Measurements from ENCODE around the gene NHS. TPM values are rescaled to one million over a fixed set of nuclear protein-coding genes. Genes with fewer than 3 reads are reported as not detected.

NHS gene
- total RNA-seq, 1 experiment from 2014 or later = 2.4 TPM

GRCh38 chrX:17707731-17708130 is 332.7 kb downstream of the NHS start:
- in situ Hi-C loops (cut with HindIII; ENCODE audit: low pct_unique_long_range_greater_than_20kb, low sequenced_read_pairs) = no loop called here
- no peak for DNase-seq (ENCODE audit: low read depth)

DNA sequence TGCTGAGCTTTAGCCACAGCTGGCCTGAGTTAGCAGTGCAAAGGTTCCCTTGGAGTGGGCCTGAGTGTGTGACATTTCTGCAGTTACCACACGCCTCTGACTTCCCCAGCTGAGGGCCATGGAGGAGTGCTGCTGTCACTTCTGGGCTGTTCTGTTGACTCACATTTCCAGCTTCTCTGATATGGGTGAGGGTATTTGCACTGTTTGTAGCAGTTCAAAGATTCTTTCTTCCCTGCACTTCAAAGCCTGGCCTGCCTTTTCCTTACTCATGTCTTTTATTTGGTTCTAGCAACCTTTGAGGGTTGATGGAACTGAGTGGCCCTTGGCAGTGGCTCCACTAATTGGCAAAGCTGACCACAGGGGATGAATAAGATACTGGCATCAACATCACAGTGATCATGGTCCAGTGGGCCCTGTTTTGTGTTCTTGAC is 335.9 kb downstream of the NHS start:
- DNase-seq (ENCODE audit: low read depth) = no peak
- in situ Hi-C loops (cut with HindIII; ENCODE audit: low pct_unique_long_range_greater_than_20kb, low sequenced_read_pairs) = no loop called here

- in situ Hi-C loops (cut with HindIII; ENCODE audit: low pct_unique_long_range_greater_than_20kb, low sequenced_read_pairs) = no loop called here
- no peak for DNase-seq (ENCODE audit: low read depth)
Measured at GRCh38 chrX:17713288-17713687, 338.3 kb downstream of the NHS start.

DNA sequence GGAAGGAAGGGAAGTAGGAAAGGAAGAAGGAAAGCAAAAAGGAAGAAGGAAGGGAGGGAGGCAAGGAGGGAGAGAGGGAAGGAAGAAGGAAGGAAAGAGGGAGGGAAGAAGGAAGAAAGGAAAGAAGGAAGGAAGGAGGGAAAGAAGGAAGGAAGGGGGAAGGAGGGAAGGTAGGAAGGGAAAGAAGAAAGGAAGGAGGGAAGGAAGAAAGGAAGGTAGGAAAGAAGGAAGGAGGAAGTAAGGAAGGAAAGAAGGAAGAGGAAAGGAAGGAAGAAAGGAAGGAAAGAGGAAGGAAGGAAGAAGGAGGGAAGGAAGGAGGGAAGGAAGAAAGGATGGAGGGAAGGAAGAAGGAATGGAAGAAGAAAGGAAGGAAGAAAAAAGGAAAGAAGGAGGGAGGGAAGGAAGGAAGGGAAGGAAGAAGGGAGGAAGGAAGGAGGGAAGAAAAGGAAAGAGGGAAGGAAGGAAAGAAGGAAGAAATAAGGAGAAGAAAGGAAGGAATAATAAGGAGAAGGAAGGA is 343.7 kb downstream of the NHS start:
- DNase-seq (ENCODE audit: low read depth) = no peak

DNA sequence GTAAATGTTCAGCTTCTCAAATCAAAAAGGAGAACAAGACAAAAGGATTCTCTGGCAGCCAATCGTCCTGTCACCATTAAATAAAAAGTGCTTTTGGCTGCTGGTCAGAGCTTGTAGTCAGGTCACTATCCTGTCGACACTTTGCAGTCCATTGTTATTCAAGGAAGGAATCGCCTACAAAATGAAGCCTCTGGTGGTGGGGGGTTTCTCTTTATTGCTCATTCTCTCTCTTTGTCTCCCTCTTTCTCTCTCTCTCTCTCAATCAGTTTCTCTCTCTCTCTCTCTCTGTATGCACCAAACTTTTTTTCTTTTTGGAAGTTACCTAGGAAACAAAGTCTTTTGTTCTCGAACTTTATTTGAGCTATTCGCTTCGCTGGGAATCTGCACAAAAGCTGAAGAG is 344.7 kb downstream of the NHS start:
- in situ Hi-C loops (cut with HindIII; ENCODE audit: low pct_unique_long_range_greater_than_20kb, low sequenced_read_pairs) = no loop called here
- DNase-seq (ENCODE audit: low read depth) = no peak

More for the DNA sequence above, 343.7 kb downstream of the NHS start:
- in situ Hi-C loops (cut with HindIII; ENCODE audit: low pct_unique_long_range_greater_than_20kb, low sequenced_read_pairs) = no loop called here

DNA sequence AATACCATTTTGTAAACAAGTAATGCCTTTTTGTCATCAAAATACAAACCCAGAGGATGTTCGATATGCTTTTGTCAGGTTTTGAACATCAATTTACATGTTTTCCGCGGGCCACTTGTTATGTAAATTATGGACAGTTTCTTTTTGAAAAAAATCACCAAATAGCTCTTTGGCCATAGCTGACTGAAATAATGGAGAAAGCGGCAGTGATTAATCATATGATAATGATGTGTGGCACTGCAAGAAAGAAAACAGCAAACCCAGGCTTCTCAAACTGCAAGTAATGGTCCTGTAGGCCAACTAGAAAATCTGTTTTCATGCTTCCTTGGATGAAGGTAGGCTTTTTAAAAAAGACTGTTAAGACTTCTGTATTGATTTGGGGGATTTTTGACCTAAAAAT is 346.7 kb downstream of the NHS start:
- DNase-seq (ENCODE audit: low read depth) = no peak
- in situ Hi-C loops (cut with HindIII; ENCODE audit: low pct_unique_long_range_greater_than_20kb, low sequenced_read_pairs) = no loop called here

DNA sequence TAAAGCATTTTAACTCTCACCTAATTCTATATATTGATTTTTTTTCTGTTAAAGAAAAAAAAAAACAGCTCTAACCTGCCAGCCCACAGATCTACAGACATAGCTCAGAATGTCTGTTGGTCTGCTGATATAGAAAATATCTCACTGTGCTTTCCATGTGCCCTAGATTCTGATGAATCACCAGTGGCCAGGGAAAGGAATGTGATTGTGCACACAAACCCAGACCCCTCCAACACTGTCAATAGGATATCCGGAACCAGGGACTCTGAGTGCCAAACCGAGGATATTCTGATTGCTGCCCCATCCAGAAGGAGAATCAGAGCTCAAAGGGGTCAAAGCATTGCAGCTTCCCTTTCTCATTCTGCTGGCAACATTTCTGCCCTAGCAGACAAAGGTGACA is 350.2 kb downstream of the NHS start:
- DNase-seq (ENCODE audit: low read depth) = no peak
- in situ Hi-C loops (cut with HindIII; ENCODE audit: low pct_unique_long_range_greater_than_20kb, low sequenced_read_pairs) = no loop called here

- in situ Hi-C loops (cut with HindIII; ENCODE audit: low pct_unique_long_range_greater_than_20kb, low sequenced_read_pairs) = no loop called here
- no peak for DNase-seq (ENCODE audit: low read depth)
Measured at GRCh38 chrX:17732138-17732783, 357.3 kb downstream of the NHS start.

DNA sequence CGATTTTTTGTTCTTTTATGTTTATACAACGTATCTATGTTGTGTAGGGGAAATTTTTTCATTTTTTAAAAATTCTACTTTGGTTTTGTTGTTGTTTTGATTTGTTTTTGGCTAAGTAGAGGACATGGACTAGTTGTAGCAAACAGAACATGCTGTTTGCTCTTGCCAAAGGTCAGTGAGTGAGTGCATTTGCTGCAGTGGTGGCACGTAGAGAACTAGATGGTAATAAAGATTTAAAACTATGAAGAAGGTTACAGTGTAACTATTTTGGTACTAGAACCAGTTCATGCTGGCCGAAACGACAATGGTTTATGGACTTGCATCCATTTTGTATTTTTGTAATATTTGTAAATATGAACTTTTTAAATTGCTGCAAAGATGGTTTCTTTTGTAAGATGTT is 360.4 kb downstream of the NHS start:
- DNase-seq (ENCODE audit: low read depth) = no peak
- in situ Hi-C loops (cut with HindIII; ENCODE audit: low pct_unique_long_range_greater_than_20kb, low sequenced_read_pairs) = no loop called here

DNA sequence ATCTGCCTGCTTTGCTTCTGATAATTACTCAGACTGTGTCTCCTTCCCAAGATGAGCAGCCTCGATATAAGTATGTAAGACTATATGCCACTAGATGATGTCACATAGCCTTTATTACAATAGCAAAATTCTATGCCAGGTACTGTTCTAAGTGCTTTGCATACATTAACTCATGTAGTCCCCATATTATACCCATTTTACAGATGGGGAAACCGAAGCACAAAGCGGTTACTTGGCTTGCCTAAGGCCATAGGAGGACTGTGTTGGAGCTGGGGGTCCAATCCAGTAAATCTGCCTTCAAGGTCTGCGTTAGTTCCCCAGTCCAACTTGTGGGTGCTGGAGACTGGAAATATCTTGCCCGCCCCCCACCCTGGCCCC is 361.5 kb downstream of the NHS start:
- in situ Hi-C loops (cut with HindIII; ENCODE audit: low pct_unique_long_range_greater_than_20kb, low sequenced_read_pairs) = no loop called here

DNA sequence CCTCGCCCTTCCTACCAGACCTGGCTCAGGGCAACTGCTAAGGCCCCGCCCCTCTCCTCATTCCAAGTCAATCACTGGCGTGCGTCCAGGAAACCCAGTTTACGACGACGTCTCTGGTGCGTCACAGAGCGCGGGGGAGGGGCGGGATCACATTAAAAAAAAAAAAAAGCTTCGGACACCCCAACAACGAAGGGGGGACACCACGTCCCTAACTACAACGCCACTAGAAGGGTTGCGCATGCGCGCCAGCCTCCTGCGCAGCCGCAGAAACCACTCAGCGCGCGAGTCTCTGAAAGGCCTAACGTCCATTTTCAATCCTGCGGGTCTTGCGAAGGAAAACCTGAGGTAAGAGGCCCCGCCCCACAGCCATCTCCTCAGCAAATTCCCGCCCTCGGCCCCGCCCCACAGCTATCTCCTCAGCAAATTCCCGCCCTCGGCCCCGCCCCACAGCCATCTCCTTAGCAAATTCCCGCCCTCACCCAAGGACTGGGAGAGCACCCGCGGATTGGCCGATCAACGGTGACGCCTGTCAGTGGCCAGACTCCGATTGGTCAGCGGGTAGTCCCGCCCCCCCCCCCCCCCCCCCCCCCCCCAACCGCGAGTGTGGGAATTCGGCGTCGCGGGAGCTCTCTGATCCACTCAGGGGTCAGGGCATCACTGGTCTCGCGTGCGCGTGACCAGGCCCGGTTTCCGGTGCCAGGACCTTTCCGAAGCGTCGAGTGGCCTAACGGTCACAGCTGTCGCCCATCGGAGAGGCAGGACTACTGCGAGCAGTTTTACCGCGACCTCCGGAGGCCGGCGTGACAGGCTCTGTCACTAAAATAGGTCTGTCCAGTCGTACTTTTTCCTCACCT is 362.1 kb downstream of the NHS start, which contains the start of gene SCML1:
Gene SCML1, plus strand, starts transcription at position 638 of the 854 bp plus-strand sequence. CDS start 6,694 bp downstream, outside the sequence.
- in situ Hi-C loops (cut with HindIII; ENCODE audit: low pct_unique_long_range_greater_than_20kb, low sequenced_read_pairs) = no loop called here
- peak; percentile 98 for DNase-seq (ENCODE audit: low read depth)

More for the DNA sequence above, 361.5 kb downstream of the NHS start:
- no peak for DNase-seq (ENCODE audit: low read depth)

DNA sequence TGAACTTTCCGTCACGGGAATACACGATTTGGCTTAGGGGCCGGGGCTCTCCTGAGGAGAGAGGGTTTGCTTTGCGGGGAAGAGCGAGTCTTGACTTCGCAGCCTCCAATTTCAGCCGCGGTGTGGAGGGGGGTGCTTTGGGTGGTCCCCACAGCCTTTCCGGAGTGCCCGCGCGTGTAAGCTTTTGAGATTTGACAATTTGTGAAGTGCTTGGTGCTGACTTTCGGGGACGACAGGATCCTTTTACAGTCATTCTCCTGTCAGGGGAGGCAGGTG is 362.6 kb downstream of the NHS start:
- no peak for DNase-seq (ENCODE audit: low read depth)
- in situ Hi-C loops (cut with HindIII; ENCODE audit: low pct_unique_long_range_greater_than_20kb, low sequenced_read_pairs) = no loop called here

GRCh38 chrX:17737986-17738713 is 363.1 kb downstream of the NHS start:
- in situ Hi-C loops (cut with HindIII; ENCODE audit: low pct_unique_long_range_greater_than_20kb, low sequenced_read_pairs) = no loop called here
- peak; percentile 52 for DNase-seq (ENCODE audit: low read depth)

DNA sequence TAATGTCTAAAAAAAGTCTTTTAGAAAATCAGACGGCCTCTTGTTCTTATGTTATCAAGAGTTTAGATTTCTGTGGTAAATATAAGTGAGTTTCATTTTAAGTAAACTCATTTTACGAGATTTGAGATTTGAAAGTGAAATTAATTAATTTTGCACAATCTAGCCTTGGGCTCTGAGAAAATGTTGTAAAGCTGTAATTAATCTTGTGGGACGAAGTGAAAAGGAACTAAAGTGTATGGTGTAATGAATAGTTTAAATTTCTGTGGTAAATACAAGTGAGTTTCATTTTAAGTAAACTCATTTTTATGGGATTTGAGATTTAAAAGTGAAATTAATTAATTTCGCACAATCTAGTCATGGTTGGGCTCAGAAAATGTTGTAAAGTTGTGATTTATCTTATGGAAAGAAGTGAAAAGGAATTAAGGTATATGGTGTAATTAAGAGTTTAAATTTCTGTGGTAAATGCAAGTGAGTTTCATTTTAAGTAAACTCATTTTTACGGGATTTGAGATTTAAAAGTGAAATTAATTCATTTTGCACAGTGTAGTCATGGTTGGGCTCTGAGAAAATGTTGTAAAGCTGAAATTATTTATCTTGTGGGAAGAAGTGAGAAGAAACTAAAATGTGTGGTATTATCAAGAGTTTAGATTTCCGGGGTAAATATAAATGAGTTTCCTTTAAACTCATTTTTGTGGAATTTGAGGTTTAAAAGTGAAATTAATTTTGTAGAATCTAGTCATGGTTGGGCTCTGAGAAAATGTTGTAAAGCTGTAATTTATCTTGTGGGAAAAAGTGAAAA is 363.9 kb downstream of the NHS start:
- DNase-seq (ENCODE audit: low read depth) = no peak
- in situ Hi-C loops (cut with HindIII; ENCODE audit: low pct_unique_long_range_greater_than_20kb, low sequenced_read_pairs) = no loop called here

DNA sequence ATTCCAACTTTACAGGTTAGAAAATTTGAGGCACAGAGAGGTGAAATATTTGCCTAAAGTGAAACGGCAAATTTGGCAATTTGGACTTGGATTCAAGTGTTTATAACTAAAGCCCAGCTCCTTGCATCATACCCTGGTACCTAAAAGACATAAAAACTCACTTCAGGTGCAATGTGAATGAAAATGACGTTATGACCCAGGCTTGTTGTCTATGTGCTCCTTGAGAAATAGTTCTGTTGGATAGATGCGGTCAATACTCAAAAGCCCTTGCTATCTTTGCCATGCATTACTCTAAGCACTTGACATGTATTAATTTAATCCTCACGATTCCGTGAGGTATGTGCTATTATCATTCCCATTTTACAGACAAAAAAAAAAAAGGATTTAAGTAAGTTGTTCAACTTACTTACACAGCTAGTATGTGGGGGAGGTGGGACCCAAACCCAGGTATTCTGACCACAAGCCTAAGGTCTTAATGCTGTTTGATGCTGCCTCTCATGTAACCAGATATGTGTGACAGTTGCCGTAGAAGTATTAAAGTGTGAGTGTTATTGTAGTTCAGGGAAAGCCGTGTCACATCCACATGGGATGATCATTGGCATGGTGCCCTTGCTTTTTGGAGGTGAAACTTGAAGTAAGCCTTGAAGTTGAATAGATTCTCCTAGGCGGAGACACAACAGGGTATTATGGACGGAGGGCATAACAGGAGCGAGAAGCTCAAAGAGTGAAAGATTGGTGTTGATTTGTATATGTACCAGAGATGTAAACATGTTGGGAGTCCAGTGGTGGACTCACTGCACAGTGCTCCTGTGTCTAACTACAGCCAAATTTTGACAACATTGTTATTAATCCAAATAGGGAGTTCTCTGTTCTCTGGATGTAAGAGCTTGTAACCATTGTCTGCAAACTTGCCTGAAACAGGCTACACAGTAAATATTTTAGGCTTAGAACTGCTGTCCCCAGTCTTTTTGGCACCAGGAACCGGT is 365.4 kb downstream of the NHS start:
- in situ Hi-C loops (cut with HindIII; ENCODE audit: low pct_unique_long_range_greater_than_20kb, low sequenced_read_pairs) = no loop called here
- DNase-seq (ENCODE audit: low read depth) = no peak

- no peak for DNase-seq (ENCODE audit: low read depth)
- in situ Hi-C loops (cut with HindIII; ENCODE audit: low pct_unique_long_range_greater_than_20kb, low sequenced_read_pairs) = no loop called here
Measured at GRCh38 chrX:17741123-17741511, 366.1 kb downstream of the NHS start.

- in situ Hi-C loops (cut with HindIII; ENCODE audit: low pct_unique_long_range_greater_than_20kb, low sequenced_read_pairs) = no loop called here
- DNase-seq (ENCODE audit: low read depth) = no peak
Measured at GRCh38 chrX:17743913-17744312, 368.9 kb downstream of the NHS start.
